Cardiac muscle cell (in vitro differentiated cells and primary cell): ENCODE measurements around the gene MIF4GD. TPM values are rescaled to one million over a fixed set of nuclear protein-coding genes. Genes with fewer than 3 reads are reported as not detected.

Experiments
- DNase-seq, 2 donors: peaks; one replicate each; pipeline versions ENCODE4 v3.0.0 to v3.0.0-alpha.2; 2010 to 2017; ENCODE audit warnings: low read depth in 1 of 2, low spot score in 1 of 2
- H3K27ac ChIP-seq: fragments of 200-600 bp; sonication (generic); 2 replicates; pipeline ENCODE4 v1.5.1; 2016
- H3K27me3 ChIP-seq: fragments of 200-600 bp; sonication (generic); 2 replicates; pipeline ENCODE4 v1.6.0; 2016; ENCODE audit warnings: control low read depth
- H3K36me3 ChIP-seq: fragments of 200-600 bp; sonication (generic); 2 replicates; pipeline ENCODE4 v1.5.1; 2016; ENCODE audit warnings: control low read depth
- H3K4me1 ChIP-seq: fragments of 200-600 bp; sonication (generic); 2 replicates; pipeline ENCODE4 v1.8.1; 2017; ENCODE audit warnings: low read depth, mild to moderate bottlenecking, mixed run types
- H3K4me3 ChIP-seq: fragments of 200-600 bp; sonication (generic); 2 replicates; pipeline ENCODE4 v1.5.1; 2016; ENCODE audit warnings: mild to moderate bottlenecking
- H3K9me3 ChIP-seq: fragments of 200-600 bp; sonication (generic); 2 replicates; pipeline ENCODE4 v1.5.1; 2017; ENCODE audit warnings: low read depth, mild to moderate bottlenecking, control low read depth
- polyA plus RNA-seq: library from polyadenylated mRNA; unstranded; fragments of >200 nt; fragmentation: Nextera tagmentation; extraction: Ambion mirVana; gene quantifications from 2 replicates; pipeline ENCODE4 v1.2.1, GENCODE V29; 2016
- total RNA-seq: library from RNA; depleted of rRNA; stranded (reverse); fragments of >200 nt; gene quantifications from 2 replicates; pipeline ENCODE4 v1.2.3, GENCODE V29; 2016
- TF ChIP-seq, protein P1 (sequence below): IDR thresholded peaks from 2 replicates; pipeline ENCODE4 v1.5.1; 2012; ENCODE audit warnings: low read depth, mild to moderate bottlenecking, low read length

The MIF4GD gene
- total and polyA plus RNA-seq, 2 experiments from 2014 or later: 35.6 to 75.8 TPM

DNA sequence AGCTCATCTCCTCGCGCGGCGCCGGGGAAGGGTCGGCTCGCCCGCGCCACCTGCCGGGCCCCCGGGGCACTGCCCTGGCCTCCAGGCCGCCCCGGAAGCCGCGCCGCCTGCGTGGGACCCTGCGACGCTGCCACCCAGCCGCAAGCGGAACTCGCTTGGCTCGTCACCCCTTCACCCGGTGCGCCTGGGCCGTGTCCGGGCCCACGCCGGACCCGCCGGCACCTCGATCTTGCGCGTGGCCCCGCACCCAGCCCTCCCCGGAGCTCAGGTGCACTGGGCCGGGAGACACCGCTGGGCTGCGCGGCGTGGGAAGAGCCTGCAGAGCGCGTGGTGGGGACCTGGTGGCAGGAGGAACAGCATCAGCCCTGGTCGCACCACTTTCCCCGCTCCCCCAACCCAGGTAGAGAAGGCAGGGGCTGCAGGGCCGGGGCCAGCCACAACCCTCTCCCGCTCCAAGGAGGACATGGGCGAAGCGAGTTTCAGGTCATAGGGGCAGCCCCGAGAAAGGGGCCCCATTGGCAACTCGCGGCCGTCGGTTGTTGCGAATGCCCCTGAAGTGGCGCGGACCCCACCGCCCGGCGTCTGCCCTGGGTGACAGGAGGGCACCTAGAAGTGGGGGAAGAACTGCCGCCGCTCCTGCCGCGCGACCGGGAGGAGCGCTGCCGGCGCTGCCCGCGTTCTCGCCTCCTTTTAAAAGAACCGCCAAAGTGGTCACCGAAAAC, 363 bp upstream of the MIF4GD start:
- H3K27me3 ChIP-seq: no peaks in the 10 kb centered on the region
- no peaks in the 10 kb centered on the region for H3K9me3 ChIP-seq
- H3K4me3 ChIP-seq: peak overlapping the region; percentile 94
- H3K36me3 ChIP-seq: no peaks in the 10 kb centered on the region
- peak overlapping the region; percentile 41 for H3K27ac ChIP-seq
- DNase-seq: peak; percentile 74 to 89
- TF ChIP-seq, protein P1, sequence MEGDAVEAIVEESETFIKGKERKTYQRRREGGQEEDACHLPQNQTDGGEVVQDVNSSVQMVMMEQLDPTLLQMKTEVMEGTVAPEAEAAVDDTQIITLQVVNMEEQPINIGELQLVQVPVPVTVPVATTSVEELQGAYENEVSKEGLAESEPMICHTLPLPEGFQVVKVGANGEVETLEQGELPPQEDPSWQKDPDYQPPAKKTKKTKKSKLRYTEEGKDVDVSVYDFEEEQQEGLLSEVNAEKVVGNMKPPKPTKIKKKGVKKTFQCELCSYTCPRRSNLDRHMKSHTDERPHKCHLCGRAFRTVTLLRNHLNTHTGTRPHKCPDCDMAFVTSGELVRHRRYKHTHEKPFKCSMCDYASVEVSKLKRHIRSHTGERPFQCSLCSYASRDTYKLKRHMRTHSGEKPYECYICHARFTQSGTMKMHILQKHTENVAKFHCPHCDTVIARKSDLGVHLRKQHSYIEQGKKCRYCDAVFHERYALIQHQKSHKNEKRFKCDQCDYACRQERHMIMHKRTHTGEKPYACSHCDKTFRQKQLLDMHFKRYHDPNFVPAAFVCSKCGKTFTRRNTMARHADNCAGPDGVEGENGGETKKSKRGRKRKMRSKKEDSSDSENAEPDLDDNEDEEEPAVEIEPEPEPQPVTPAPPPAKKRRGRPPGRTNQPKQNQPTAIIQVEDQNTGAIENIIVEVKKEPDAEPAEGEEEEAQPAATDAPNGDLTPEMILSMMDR: peak; percentile 41
- H3K4me1 ChIP-seq: no peaks in the 10 kb centered on the region

DNA sequence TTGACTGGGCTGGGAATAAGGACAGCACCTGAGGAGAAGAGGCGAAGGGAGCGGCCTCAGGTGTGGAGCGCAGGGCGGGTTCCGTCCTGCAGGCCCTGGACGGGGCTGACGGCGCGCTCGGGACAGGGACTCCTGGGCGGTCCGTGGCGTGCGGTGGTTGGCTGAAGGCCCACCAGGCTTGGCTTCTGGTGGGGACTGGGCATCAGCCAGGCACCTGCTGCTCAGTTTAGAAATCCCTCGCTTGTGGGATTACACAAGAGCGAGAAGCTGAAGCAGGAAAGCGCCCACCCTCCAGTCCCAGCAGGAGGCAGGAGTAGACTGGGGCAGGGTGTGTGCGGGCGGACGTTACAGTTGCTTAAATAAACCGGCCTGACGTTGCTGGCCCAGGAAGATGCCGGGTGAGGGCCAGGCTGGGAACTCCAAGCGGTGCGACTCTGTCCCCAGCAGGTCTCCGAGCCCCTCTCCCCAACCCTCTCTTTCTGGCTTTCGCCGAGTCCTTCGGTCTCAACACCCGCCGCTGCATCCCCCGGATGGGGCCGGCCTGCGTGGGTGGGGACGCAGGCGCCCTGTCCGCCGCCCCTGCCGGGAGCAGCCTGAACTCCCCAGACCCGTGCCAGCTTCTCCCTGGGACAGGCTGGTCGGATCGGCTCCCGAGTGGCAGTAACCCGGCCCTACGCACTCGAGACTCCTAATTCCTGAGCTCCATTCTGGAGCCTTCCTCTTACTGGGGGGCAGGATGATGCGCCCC, 639 bp downstream of the MIF4GD start:
- Histone ChIP-seq H3K27me3 (no peaks in the 10 kb centered on the region), H3K36me3 (peaks cover 9% of the 10 kb centered on the region), H3K9me3 (no peaks in the 10 kb centered on the region), H3K4me1 (no peaks in the 10 kb centered on the region), H3K27ac (peak overlapping the region; percentile 75), H3K4me3 (peak overlapping the region; percentile 94)
- peak; percentile 79 to 80 for DNase-seq
- TF ChIP-seq, protein P1: peak; percentile 47

DNA sequence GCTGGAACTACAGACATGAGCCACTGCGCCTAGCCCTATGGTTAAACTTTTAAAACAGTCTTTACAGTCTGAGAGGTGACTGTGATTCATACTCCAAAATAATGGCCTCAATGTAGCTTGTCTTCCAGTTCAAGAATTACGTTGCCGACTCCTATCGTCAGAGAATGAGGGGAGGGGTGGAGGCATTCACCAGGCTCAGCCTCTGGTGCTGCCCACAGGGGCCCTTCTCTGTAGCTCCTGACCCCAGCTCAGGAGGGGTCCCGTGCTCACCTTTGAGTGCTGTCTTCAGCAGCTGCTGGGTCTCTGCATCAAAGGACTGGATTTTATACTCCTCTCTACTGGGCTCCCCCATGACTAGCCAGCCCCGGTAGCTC, 1.2 kb downstream of the MIF4GD start:
- H3K9me3 ChIP-seq: no peaks in the 10 kb centered on the region
- H3K36me3 ChIP-seq: peaks cover 9% of the 10 kb centered on the region
- peak in 1 of 2 donors; percentile 23 for DNase-seq
- no peaks in the 10 kb centered on the region for H3K4me1 ChIP-seq
- peak overlapping the region; percentile 94 for H3K4me3 ChIP-seq
- TF ChIP-seq, protein P1: no peak
- H3K27ac ChIP-seq: peak overlapping the region; percentile 75
- no peaks in the 10 kb centered on the region for H3K27me3 ChIP-seq

DNA sequence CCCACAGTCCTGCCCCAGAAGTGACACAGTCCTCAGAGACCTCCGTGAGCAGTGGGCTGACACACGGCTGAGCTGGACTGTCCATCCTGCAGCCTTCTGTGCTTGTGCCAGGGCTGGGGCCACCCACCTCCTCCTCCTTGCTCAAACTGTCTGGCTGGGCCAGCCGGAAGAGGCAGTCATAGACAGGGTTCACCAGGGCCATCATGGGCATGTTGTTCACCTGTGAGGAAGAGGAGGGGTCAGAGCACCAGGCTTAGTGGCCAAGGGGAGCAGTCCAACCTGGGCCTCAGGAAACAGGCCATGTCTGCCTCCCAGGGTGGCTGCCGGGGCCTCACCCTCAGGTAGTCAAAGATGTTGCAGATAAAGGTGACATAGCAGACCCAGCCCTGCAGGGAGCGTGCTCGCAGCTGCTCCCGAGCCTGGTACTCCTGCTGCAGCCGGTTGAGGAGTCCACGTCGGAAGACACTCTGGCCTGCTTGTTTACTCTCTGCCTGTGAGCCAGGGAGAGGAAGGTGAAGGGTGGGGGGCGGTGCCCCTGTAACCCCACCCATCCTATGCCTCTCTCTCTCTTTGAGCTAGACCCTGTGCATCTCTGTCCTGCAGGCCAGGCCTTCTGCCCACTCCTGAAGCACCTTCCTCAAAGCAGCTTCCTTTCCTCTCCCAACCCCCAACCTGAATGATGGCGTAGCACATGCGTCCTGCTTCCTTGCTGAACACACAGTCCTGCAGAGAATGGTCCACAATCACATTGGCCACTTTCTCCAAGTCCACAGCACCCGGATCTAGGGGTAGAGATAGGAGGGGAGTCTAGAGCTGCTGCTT, 3.4 kb downstream of the MIF4GD start:
- Histone ChIP-seq H3K27ac (peak overlapping the region; percentile 53), H3K4me1 (peaks cover 4% of the 10 kb centered on the region)

DNA sequence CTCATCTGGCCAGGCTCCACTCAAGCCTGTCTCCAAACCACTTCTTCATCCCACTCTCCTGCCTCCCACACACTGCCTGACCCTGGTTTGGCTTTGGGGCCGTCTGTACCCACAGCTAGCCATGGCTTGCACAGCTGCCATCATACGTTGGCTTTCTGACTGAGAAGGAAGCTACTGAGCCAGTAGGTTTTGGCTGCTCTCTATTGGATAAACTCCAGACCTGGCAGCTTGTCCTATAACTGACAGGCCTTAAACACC, 3.9 kb downstream of the MIF4GD start:
- H3K9me3 ChIP-seq: no peaks in the 10 kb centered on the region
- no peak overlapping the region for H3K4me3 ChIP-seq
- peaks cover 9% of the 10 kb centered on the region for H3K36me3 ChIP-seq
- no peak for DNase-seq
- TF ChIP-seq, protein P1: no peak
- H3K27me3 ChIP-seq: no peaks in the 10 kb centered on the region
- H3K27ac ChIP-seq: peak overlapping the region; percentile 53
- peaks cover 6% of the 10 kb centered on the region for H3K4me1 ChIP-seq

More for the DNA sequence above, 3.4 kb downstream of the MIF4GD start:
- Histone ChIP-seq H3K4me3 (no peak overlapping the region), H3K36me3 (peaks cover 9% of the 10 kb centered on the region), H3K27me3 (no peaks in the 10 kb centered on the region), H3K9me3 (no peaks in the 10 kb centered on the region)
- TF ChIP-seq, protein P1: no peak
- peak in 1 of 2 donors; percentile 17 for DNase-seq
